ENCODE measurements around the gene RALGPS1. TPM values are rescaled to one million over a fixed set of nuclear protein-coding genes. Genes with fewer than 3 reads are reported as not detected.

Gene RALGPS1
- total and polyA plus RNA-seq, 2 of the 8 experiments (the other 6 are each of a cell fraction or from before 2014, with no cell fraction given) = 20.0 to 23.5 TPM

GRCh38 chr9:127035423-127035822 is 120.8 kb downstream of the RALGPS1 start (continued):
- no peak for TF ChIP-seq SP2 (IDR thresholded peaks at IDR 0.05; ENCODE audit: low read length)
- TF ChIP-seq POLR2A (IDR thresholded peaks at IDR 0.05; ENCODE audit: control extremely low read depth in 1 of 2, low read depth in 2 of 2, low read length in 2 of 2) = no peak
- no peak for TF ChIP-seq CHD2 (IDR thresholded peaks at IDR 0.05; ENCODE audit: low read length)

Measured in H1 (cell line).